Keratinocyte (primary cell): ENCODE data around the gene REEP6. TPM values are rescaled to one million over a fixed set of nuclear protein-coding genes. Genes with fewer than 3 reads are reported as not detected.

Experiments used
- DNase-seq: peaks from one replicate; pipeline ENCODE4 v3.0.0-alpha.2; 2011; ENCODE audit warnings: low read depth, missing footprints, low spot score
- FAIRE-seq: peaks from 2 replicates; lab custom pipeline; 2011; peaks lifted over from hg19 to GRCh38; lab: Jason Lieb, UNC
- H2AFZ ChIP-seq: 2 replicates; pipeline ENCODE4 v1.6.0; 2012; ENCODE audit warnings: low read length, control low read depth, inconsistent platforms; ENCODE audit not compliant: control insufficient read depth
- H3K27ac ChIP-seq: 2 replicates; pipeline ENCODE4 v1.5.1; 2011; ENCODE audit warnings: low read length; ENCODE audit not compliant: control insufficient read depth, insufficient read depth
- H3K27me3 ChIP-seq: 3 replicates; pipeline ENCODE4 v1.6.0; 2011; ENCODE audit warnings: low read length; ENCODE audit not compliant: control insufficient read depth, insufficient read depth; ENCODE audit errors: extremely low read depth
- H3K36me3 ChIP-seq, 2 experiments: 2 replicates in 1 of 2; 3 replicates in 1 of 2; pipeline ENCODE4 v1.5.1; 2011; ENCODE audit warnings: low read length in 2 of 2, mild to moderate bottlenecking in 1 of 2; ENCODE audit not compliant: control insufficient read depth in 2 of 2, insufficient read depth in 2 of 2; ENCODE audit errors: extremely low read depth in 1 of 2
- H3K4me1 ChIP-seq: 3 replicates; pipeline ENCODE4 v1.5.1; 2011; ENCODE audit warnings: low read length; ENCODE audit not compliant: control insufficient read depth, insufficient read depth; ENCODE audit errors: extremely low read depth
- H3K4me2 ChIP-seq: 3 replicates; pipeline ENCODE4 v1.6.0; 2011; ENCODE audit warnings: low read depth, low read length; ENCODE audit not compliant: control insufficient read depth, insufficient read depth; ENCODE audit errors: extremely low read depth
- H3K4me3 ChIP-seq, 3 experiments: fragments of 200-600 bp in 1 of 3; sonication (generic) in 1 of 3; 2 replicates in 2 of 3; 3 replicates in 1 of 3; pipeline ENCODE4 v1.5.1; 2011 to 2016; ENCODE audit warnings: low read length in 3 of 3, mild to moderate bottlenecking in 3 of 3, control low read depth in 2 of 3, inconsistent platforms in 1 of 3, low read depth in 1 of 3, mixed read lengths in 1 of 3, mixed run types in 1 of 3, moderate library complexity in 1 of 3; ENCODE audit not compliant: control insufficient read depth in 2 of 3, insufficient read depth in 2 of 3; ENCODE audit errors: extremely low read depth in 1 of 3
- H3K79me2 ChIP-seq: 2 replicates; pipeline ENCODE4 v1.6.0; 2012; ENCODE audit warnings: low read length; ENCODE audit not compliant: control insufficient read depth, insufficient read depth
- H3K9ac ChIP-seq: 3 replicates; pipeline ENCODE4 v1.6.0; 2011; ENCODE audit warnings: low read length; ENCODE audit not compliant: control insufficient read depth, insufficient read depth; ENCODE audit errors: extremely low read depth
- H3K9me1 ChIP-seq: 3 replicates; pipeline ENCODE4 v1.6.0; 2011; ENCODE audit warnings: low read length; ENCODE audit not compliant: control insufficient read depth, insufficient read depth; ENCODE audit errors: extremely low read depth
- H3K9me3 ChIP-seq: 2 replicates; pipeline ENCODE4 v1.5.1; 2012; ENCODE audit warnings: low read depth, low read length; ENCODE audit not compliant: control insufficient read depth
- H4K20me1 ChIP-seq: 3 replicates; pipeline ENCODE4 v1.6.0; 2011; ENCODE audit warnings: low read length; ENCODE audit not compliant: control insufficient read depth, insufficient read depth; ENCODE audit errors: extremely low read depth
- CTCF ChIP-seq, 3 experiments: IDR thresholded peaks in 1 of 3; conservative IDR thresholded peaks in 1 of 3; optimal IDR thresholded peaks in 1 of 3; 2 replicates in 2 of 3; 3 replicates in 1 of 3; pipeline versions ENCODE3 to v1.5.1; 2011; ENCODE audit warnings: low read length in 3 of 3, mild to moderate bottlenecking in 3 of 3, moderate library complexity in 2 of 3, control low read depth in 1 of 3, inconsistent platforms in 1 of 3; ENCODE audit not compliant: insufficient read depth in 2 of 3; ENCODE audit errors: extremely low read depth in 1 of 3
- EZH2 ChIP-seq: IDR thresholded peaks from one replicate; pipeline ENCODE4 v1.6.1; 2012; ENCODE audit warnings: inconsistent platforms, mild to moderate bottlenecking, low read length, moderate library complexity
- dilution Hi-C: fragments of 300-500 bp; cut with MboI; formaldehyde crosslinking; loops from one replicate; pipeline ENCODE4 v1.7.0; 2020; ENCODE audit warnings: low sequenced_read_pairs; ENCODE audit not compliant: extremely low pct_ligation_motif_present
- polyA plus RNA-seq, 5 experiments: library from polyadenylated mRNA; depleted of rRNA in 3 of 5; stranded (reverse) in 3 of 5; stranded (forward) in 1 of 5; unstranded in 1 of 5; fragments of >200 nt; gene quantifications; 1 replicate in 1 of 5; 2 replicates in 3 of 5; 3 replicates in 1 of 5; pipeline versions ENCODE4 v1.2.1 to v1.2.3, GENCODE V29; 2011 to 2012; ENCODE audit warnings: missing spikeins in 2 of 5, low read depth in 1 of 5, low replicate concordance in 1 of 5

REEP6 gene
- polyA plus RNA-seq, 1 donor (not counting 4 experiments of a cell fraction or from before 2014, with no cell fraction given), result 1.2 TPM

GRCh38 chr19:1460033-1460995 is 30.7 kb upstream of the REEP6 start:
- dilution Hi-C loops, result no loop called here
- Histone ChIP-seq H3K27ac (no peak overlapping the region), H3K9ac (no peak overlapping the region), H3K9me1 (no peaks in the 10 kb centered on the region), H4K20me1 (no peaks in the 10 kb centered on the region), H3K4me2 (no peak overlapping the region), H3K36me3 (no peaks in the 10 kb centered on the region), H3K27me3 (peaks cover 42% of the 10 kb centered on the region), H3K4me3 (no peak overlapping the region), H3K79me2 (no peaks in the 10 kb centered on the region), H3K9me3 (no peaks in the 10 kb centered on the region), H2AFZ (no peak overlapping the region), H3K4me1 (peaks cover 6% of the 10 kb centered on the region)
- FAIRE-seq (no peak), DNase-seq (no peak)
- TF ChIP-seq CTCF (optimal IDR thresholded peaks at IDR 0.05 in 1 of 3, IDR thresholded peaks at IDR 0.05 in 1 of 3, conservative IDR thresholded peaks at IDR 0.05 in 1 of 3; ENCODE audit: extremely low read depth in 1 of 3, insufficient read depth in 2 of 3, low read length in 3 of 3), result no peak
- TF ChIP-seq EZH2, result no peak

DNA sequence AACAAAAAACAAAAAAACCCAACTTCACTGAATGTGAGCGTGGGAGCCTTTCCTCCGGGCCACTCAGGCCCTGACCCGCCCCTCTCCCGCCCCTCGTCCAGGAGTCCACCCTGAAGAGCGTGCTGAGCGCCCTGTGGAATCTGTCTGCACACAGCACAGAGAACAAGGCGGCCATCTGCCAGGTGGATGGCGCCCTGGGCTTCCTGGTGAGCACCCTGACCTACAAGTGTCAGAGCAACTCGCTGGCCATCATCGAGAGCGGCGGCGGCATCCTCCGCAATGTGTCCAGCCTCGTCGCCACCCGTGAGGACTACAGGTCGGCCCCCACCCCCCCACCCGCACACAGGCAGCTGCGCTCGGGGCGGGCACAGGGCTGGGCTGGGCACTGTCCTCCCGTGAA is 29.1 kb upstream of the REEP6 start:
- Histone ChIP-seq H3K9me3 (no peaks in the 10 kb centered on the region), H3K9me1 (no peaks in the 10 kb centered on the region), H3K4me1 (peaks cover 7% of the 10 kb centered on the region), H3K9ac (no peak overlapping the region), H3K27me3 (peaks cover 44% of the 10 kb centered on the region), H3K4me2 (no peak overlapping the region), H3K27ac (no peak overlapping the region), H4K20me1 (peaks cover 3% of the 10 kb centered on the region), H3K4me3 (no peak overlapping the region), H3K36me3 (no peaks in the 10 kb centered on the region), H2AFZ (no peak overlapping the region), H3K79me2 (no peaks in the 10 kb centered on the region)
- dilution Hi-C loops, result no loop called here
- TF ChIP-seq CTCF (optimal IDR thresholded peaks at IDR 0.05 in 1 of 3, IDR thresholded peaks at IDR 0.05 in 1 of 3, conservative IDR thresholded peaks at IDR 0.05 in 1 of 3; ENCODE audit: extremely low read depth in 1 of 3, insufficient read depth in 2 of 3, low read length in 3 of 3), result no peak
- FAIRE-seq (no peak), DNase-seq (no peak)
